Ovary (tissue), 3 donors: ENCODE measurements around the gene PAK1.

Source experiments
- POLR2A ChIP-seq: fragments of 450-650 bp; IDR thresholded peaks from one replicate; pipeline ENCODE4 v1.6.1; 2017; ENCODE audit warnings: antibody characterized with exemption, mild to moderate bottlenecking, moderate library complexity
- TF ChIP-seq, protein P1 (sequence below), 3 donors: fragments of 450-650 bp in 2 of 3; fragments of 200-600 bp in 1 of 3; IDR thresholded peaks; one replicate each; pipeline versions ENCODE4 v1.5.1 to v1.8.0; 2016 to 2022; ENCODE audit warnings: antibody characterized with exemption in 3 of 3, mild to moderate bottlenecking in 1 of 3
- donor health status: DM: no; HTN: no; CAD: no.

DNA sequence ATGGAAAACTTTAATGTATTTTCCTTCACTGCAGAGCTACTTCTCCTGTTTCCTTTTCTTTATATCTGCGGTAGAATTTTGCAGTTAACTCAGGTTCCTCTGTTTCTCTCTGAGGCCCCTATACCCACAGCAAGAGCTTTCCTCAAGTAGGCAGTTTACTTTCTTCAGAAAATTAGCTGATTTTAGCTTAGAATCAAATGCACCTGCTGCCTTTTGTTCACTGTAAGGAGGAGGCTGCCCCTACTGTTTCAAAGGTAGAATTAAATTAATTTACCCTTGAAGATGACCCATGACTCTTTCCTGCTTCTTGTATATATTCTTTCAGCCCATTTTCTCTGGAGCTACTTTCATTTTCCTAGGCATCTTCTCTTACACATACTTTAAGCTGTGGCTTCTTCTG, 103.7 kb downstream of the PAK1 start:
- TF ChIP-seq, protein P1, sequence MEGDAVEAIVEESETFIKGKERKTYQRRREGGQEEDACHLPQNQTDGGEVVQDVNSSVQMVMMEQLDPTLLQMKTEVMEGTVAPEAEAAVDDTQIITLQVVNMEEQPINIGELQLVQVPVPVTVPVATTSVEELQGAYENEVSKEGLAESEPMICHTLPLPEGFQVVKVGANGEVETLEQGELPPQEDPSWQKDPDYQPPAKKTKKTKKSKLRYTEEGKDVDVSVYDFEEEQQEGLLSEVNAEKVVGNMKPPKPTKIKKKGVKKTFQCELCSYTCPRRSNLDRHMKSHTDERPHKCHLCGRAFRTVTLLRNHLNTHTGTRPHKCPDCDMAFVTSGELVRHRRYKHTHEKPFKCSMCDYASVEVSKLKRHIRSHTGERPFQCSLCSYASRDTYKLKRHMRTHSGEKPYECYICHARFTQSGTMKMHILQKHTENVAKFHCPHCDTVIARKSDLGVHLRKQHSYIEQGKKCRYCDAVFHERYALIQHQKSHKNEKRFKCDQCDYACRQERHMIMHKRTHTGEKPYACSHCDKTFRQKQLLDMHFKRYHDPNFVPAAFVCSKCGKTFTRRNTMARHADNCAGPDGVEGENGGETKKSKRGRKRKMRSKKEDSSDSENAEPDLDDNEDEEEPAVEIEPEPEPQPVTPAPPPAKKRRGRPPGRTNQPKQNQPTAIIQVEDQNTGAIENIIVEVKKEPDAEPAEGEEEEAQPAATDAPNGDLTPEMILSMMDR (IDR thresholded peaks at IDR 0.05) = no peak
- TF ChIP-seq POLR2A = no peak
